ENCODE results near the gene MRPL2. TPM values are rescaled to one million over a fixed set of nuclear protein-coding genes. Genes with fewer than 3 reads are reported as not detected.

MRPL2 gene
- total and polyA plus RNA-seq, 2 of the 8 experiments (the other 6 are each of a cell fraction or from before 2014, with no cell fraction given), result 58.7 to 99.9 TPM

DNA sequence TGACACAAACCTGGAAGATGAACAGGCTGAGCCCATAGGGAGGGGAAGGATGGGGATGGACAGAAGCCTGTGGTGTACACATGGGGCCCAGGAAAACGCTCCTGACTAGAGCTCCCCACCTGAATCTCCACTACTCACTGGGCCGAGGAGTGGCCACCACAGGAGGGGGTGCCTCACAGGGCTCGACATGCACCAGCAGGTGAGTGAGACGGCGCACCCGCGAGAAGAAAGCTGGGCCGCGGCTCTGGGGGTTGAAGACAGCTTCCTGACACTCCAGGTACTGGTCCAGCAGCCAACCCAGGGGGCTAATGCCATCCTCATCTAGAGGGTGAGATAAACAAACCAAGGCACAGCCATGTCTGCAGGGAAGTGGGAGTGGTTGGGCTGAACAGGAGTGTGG lies 15.9 kb downstream of the MRPL2 start:
- H3K23ac ChIP-seq (ENCODE audit: insufficient read length), result no peak overlapping the region
- no peak overlapping the region for H3K4me2 ChIP-seq (ENCODE audit: insufficient read depth in 1 of 2, low read depth in 2 of 2, low read length in 2 of 2)
- peaks cover 4 to 7% of the 10 kb centered on the region in 2 experiments for H4K20me1 ChIP-seq (replicated peaks in 1 of 2; ENCODE audit: control insufficient read depth in 1 of 2, insufficient read depth in 2 of 2, low read length in 2 of 2)
- no peak overlapping the region for H2BK12ac ChIP-seq (ENCODE audit: low read depth, low read length)
- H2AK5ac ChIP-seq (ENCODE audit: low read depth, low read length), result no peak overlapping the region
- CTCF ChIA-PET (ENCODE audit: partially characterized antibody), result interaction anchor here (0.8 kb wide), 1 partner anchor 15 kb away, joined by 3 read pairs; no protein-coding TSS in a partner anchor
- H4K91ac ChIP-seq (replicated peaks; ENCODE audit: insufficient read length, low read length), result no peak overlapping the region
- no peak overlapping the region for H2BK20ac ChIP-seq (ENCODE audit: low read length)
- H2BK120ac ChIP-seq (replicated peaks; ENCODE audit: low read depth, low read length), result no peak overlapping the region
- H3K23me2 ChIP-seq (ENCODE audit: low read depth, low read length), result no peaks in the 10 kb centered on the region; the same call in 1 of the 2 replicates
- H4K8ac ChIP-seq (ENCODE audit: extremely low read depth, insufficient read depth, low read length), result no peak overlapping the region
- WGBS, 2 experiments (ENCODE audit: extremely low coverage in 1 of 2, insufficient coverage in 1 of 2, insufficient read length in 1 of 2, insufficient replicate concordance in 2 of 2, low coverage in 1 of 2, low lambda C conversion rate in 2 of 2, missing lambda C conversion rate in 1 of 2), result 92% methylated on average over 9 of the region's 9 CpGs; no CpG with 5 or more reads in 1 of the 2 experiments
- H3K36me3 ChIP-seq (ENCODE audit: control insufficient read depth in 2 of 4, insufficient read depth in 4 of 4, low read length in 3 of 4), result peaks cover 0 to 24% (median 5%) of the 10 kb centered on the region in 4 experiments; a peak in 4 of 8 replicates
- POLR2A ChIA-PET (ENCODE audit: partially characterized antibody), result interaction anchor here (0.6 to 29.7 kb wide), 5 partner anchors 9 to 22 kb away, joined by 3 to 584 read pairs (median 4); partner anchors contain the start of genes CUL7, KLHDC3, MEA1 and RRP36
- no peak overlapping the region for H2BK5ac ChIP-seq (ENCODE audit: low read depth, low read length)
- no peak for DNase-seq (ENCODE audit: low read depth in 1 of 2, low spot score in 2 of 2)
- H3K18ac ChIP-seq (ENCODE audit: extremely low read depth, low read length), result no peak overlapping the region
- no peaks in the 10 kb centered on the region; a peak in 1 of 7 replicates for H3K4me1 ChIP-seq (replicated peaks in 1 of 4; ENCODE audit: control insufficient read depth in 3 of 4, insufficient read depth in 4 of 4, low read length in 3 of 4)
- H3K9ac ChIP-seq (replicated peaks in 1 of 4; ENCODE audit: extremely low read depth in 1 of 4, low read depth in 3 of 4, low read length in 3 of 4), result no peak overlapping the region
- H3K9me3 ChIP-seq (ENCODE audit: insufficient read depth in 2 of 2, low read depth in 1 of 2, low read length in 1 of 2), result no peaks in the 10 kb centered on the region
- H3K27ac ChIP-seq (ENCODE audit: low read depth, low read length), result no peak overlapping the region
- FAIRE-seq, result no peak
- H3K79me2 ChIP-seq (ENCODE audit: control insufficient read depth in 1 of 2, insufficient read depth in 2 of 2, low read length in 2 of 2), result no peaks in the 10 kb centered on the region
- H3K14ac ChIP-seq (ENCODE audit: insufficient read length), result no peak overlapping the region
- no peak for TF ChIP-seq RFX5 (IDR thresholded peaks at IDR 0.05; ENCODE audit: borderline replicate concordance, low read depth, low read length)
- no peak for TF ChIP-seq EP300 (IDR thresholded peaks at IDR 0.05; ENCODE audit: borderline replicate concordance in 1 of 2, low read depth in 2 of 2, low read length in 2 of 2)
- no peak for TF ChIP-seq YY1 (IDR thresholded peaks at IDR 0.05; ENCODE audit: low read depth, low read length)
- no peak for TF ChIP-seq RXRA (IDR thresholded peaks at IDR 0.05; ENCODE audit: insufficient read depth, low read depth, low read length)
- TF ChIP-seq, protein P1, sequence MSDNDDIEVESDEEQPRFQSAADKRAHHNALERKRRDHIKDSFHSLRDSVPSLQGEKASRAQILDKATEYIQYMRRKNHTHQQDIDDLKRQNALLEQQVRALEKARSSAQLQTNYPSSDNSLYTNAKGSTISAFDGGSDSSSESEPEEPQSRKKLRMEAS (IDR thresholded peaks at IDR 0.05), result no peak
- no peak overlapping the region for H4K5ac ChIP-seq (ENCODE audit: insufficient read length, low read depth, low read length)
- no peak overlapping the region for H3K56ac ChIP-seq (replicated peaks; ENCODE audit: insufficient read length, low read depth, low read length)
- no peak overlapping the region for H3K4me3 ChIP-seq (ENCODE audit: extremely low read depth in 1 of 4, insufficient read depth in 2 of 4, low read depth in 3 of 4, low read length in 4 of 4)
- H2BK15ac ChIP-seq (ENCODE audit: low read length), result no peak overlapping the region
- no peaks in the 10 kb centered on the region for H3K27me3 ChIP-seq (replicated peaks in 1 of 4; ENCODE audit: control insufficient read depth in 3 of 4, extremely low read depth in 1 of 4, insufficient read depth in 3 of 4, low read length in 3 of 4)
- no peak overlapping the region for H3K4ac ChIP-seq (replicated peaks; ENCODE audit: insufficient read length, low read depth, low read length)
- no peak overlapping the region for H2AFZ ChIP-seq (ENCODE audit: low read length)
- no peaks in the 10 kb centered on the region for H3K79me1 ChIP-seq (ENCODE audit: low read depth, low read length)
